Panc1 (cell line): ENCODE measurements around the gene ZFP57.

ENCODE experiments used
- POLR2AphosphoS5 ChIP-seq: IDR thresholded peaks from 2 replicates; pipeline ENCODE4 v1.6.1; 2012; ENCODE audit warnings: mild to moderate bottlenecking, low read depth, low read length, moderate library complexity
- SIN3A ChIP-seq: IDR thresholded peaks from 2 replicates; pipeline ENCODE4 v1.6.1; 2012; ENCODE audit warnings: low read depth, mild to moderate bottlenecking, low read length, moderate library complexity, borderline replicate concordance; ENCODE audit not compliant: insufficient read depth
- TCF7L2 ChIP-seq: IDR thresholded peaks from 2 replicates; pipeline ENCODE4 v1.6.1; 2011; ENCODE audit warnings: mild to moderate bottlenecking, low read depth, low read length, inconsistent platforms
- TF ChIP-seq, protein P1 (sequence below), 2 experiments: IDR thresholded peaks; 2 replicates each; pipeline ENCODE4 v1.6.1; 2011 to 2012; ENCODE audit warnings: low read depth in 2 of 2, control low read depth in 1 of 2, low read length in 1 of 2, mild to moderate bottlenecking in 1 of 2, moderate library complexity in 1 of 2; ENCODE audit not compliant: insufficient read depth in 1 of 2
- TF ChIP-seq, protein P2 (sequence below): fragments of 450-650 bp; IDR thresholded peaks from 2 replicates; pipeline ENCODE4 v1.5.1; 2017; ENCODE audit warnings: mild to moderate bottlenecking

DNA sequence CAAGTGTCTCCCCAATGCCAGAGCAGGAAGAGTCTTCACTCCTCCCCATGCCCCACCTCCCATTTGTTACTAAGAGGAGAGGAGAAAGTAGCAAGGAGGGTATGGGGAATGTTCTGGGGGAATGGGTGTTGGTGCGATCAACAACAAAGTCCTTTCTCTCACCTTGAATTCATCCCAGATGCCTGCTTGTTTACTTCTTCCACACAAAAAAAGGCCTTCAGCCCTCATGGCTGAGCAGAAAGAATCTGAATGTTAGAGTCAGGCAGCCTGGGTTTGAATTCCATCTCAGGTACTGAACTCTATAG is 14.2 kb downstream of the ZFP57 start:
- TF ChIP-seq, protein P1, sequence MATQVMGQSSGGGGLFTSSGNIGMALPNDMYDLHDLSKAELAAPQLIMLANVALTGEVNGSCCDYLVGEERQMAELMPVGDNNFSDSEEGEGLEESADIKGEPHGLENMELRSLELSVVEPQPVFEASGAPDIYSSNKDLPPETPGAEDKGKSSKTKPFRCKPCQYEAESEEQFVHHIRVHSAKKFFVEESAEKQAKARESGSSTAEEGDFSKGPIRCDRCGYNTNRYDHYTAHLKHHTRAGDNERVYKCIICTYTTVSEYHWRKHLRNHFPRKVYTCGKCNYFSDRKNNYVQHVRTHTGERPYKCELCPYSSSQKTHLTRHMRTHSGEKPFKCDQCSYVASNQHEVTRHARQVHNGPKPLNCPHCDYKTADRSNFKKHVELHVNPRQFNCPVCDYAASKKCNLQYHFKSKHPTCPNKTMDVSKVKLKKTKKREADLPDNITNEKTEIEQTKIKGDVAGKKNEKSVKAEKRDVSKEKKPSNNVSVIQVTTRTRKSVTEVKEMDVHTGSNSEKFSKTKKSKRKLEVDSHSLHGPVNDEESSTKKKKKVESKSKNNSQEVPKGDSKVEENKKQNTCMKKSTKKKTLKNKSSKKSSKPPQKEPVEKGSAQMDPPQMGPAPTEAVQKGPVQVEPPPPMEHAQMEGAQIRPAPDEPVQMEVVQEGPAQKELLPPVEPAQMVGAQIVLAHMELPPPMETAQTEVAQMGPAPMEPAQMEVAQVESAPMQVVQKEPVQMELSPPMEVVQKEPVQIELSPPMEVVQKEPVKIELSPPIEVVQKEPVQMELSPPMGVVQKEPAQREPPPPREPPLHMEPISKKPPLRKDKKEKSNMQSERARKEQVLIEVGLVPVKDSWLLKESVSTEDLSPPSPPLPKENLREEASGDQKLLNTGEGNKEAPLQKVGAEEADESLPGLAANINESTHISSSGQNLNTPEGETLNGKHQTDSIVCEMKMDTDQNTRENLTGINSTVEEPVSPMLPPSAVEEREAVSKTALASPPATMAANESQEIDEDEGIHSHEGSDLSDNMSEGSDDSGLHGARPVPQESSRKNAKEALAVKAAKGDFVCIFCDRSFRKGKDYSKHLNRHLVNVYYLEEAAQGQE (IDR thresholded peaks at IDR 0.05; ENCODE audit: insufficient read depth in 1 of 2, low read depth in 2 of 2, low read length in 1 of 2) = no peak
- TF ChIP-seq POLR2AphosphoS5 = no peak
- TF ChIP-seq, protein P2, sequence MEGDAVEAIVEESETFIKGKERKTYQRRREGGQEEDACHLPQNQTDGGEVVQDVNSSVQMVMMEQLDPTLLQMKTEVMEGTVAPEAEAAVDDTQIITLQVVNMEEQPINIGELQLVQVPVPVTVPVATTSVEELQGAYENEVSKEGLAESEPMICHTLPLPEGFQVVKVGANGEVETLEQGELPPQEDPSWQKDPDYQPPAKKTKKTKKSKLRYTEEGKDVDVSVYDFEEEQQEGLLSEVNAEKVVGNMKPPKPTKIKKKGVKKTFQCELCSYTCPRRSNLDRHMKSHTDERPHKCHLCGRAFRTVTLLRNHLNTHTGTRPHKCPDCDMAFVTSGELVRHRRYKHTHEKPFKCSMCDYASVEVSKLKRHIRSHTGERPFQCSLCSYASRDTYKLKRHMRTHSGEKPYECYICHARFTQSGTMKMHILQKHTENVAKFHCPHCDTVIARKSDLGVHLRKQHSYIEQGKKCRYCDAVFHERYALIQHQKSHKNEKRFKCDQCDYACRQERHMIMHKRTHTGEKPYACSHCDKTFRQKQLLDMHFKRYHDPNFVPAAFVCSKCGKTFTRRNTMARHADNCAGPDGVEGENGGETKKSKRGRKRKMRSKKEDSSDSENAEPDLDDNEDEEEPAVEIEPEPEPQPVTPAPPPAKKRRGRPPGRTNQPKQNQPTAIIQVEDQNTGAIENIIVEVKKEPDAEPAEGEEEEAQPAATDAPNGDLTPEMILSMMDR = no peak
- TF ChIP-seq SIN3A = no peak
- no peak for TF ChIP-seq TCF7L2
